ENCODE results near the gene PLXNB2.

PLXNB2 gene

DNA sequence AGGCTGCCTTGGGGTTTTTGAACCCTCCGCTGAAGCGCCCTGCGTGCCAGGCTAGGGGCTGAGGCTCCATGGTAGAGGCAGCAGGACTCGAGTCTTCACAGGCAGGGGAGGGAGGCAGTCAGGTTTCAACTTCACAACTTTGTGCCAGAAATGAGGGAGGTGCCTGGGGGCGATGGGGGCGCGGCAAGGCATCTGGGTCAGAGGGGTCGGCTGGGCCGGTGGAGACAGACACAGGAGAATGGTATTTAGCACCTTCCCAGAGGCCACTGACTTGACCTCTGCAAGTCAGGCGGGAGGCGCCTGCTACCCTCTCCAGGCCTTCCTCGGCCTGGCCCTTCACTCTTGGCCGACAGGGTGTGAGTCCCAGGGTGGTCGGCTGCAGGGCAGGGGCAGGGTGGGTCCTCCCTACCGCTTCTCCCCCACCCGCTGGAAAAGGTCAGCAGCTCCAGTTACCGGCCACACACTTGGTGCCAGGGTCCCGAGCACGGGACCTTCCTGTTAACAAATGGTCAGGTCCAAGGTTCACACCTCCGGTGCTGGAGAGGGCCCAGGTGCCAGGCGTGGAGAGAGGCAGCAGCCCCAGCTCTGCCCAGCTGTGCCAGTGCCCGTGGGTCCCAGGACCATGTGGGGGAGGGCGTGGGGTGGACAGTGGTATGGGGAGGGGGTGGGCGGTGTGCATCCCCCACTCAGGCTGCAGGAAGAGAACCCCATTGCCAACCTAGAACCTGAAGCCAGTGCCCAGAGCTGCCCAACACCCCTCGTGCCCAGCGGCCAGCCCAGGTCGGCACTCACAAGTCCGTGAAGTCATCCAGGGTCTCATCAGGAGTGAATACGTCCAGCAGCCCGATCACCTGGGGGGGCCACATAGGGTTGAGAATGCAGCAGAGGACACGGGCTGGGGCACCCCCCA is 49.7 kb downstream of the PLXNB2 start:
- DNase-seq (ENCODE audit: low spot score) = no peak
- TF ChIP-seq, protein P1, sequence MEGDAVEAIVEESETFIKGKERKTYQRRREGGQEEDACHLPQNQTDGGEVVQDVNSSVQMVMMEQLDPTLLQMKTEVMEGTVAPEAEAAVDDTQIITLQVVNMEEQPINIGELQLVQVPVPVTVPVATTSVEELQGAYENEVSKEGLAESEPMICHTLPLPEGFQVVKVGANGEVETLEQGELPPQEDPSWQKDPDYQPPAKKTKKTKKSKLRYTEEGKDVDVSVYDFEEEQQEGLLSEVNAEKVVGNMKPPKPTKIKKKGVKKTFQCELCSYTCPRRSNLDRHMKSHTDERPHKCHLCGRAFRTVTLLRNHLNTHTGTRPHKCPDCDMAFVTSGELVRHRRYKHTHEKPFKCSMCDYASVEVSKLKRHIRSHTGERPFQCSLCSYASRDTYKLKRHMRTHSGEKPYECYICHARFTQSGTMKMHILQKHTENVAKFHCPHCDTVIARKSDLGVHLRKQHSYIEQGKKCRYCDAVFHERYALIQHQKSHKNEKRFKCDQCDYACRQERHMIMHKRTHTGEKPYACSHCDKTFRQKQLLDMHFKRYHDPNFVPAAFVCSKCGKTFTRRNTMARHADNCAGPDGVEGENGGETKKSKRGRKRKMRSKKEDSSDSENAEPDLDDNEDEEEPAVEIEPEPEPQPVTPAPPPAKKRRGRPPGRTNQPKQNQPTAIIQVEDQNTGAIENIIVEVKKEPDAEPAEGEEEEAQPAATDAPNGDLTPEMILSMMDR (IDR thresholded peaks at IDR 0.05; ENCODE audit: extremely low read depth, missing control alignments) = no peak

DNA sequence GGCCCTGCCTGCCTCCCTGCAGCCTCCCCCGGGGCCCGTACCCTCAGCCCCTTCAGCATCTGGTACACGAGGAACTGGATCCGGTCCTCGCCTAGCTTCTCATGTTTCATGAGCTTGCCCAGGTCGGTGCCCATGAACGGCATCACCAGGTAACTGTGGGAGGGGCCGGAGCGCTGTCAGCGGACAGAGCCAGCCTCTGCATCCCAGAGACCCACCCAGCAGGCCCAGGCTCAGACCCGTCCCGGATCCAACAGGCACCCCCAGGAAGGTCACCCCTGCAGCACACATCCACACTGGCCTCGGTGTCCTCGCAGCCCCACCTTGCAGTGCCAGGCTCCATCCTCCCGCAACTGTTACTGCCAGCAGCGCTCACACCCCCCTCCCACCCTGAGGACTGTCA is 50.4 kb downstream of the PLXNB2 start:
- no peak for DNase-seq (ENCODE audit: low spot score)
- TF ChIP-seq, protein P1 (IDR thresholded peaks at IDR 0.05; ENCODE audit: extremely low read depth, missing control alignments) = no peak

DNA sequence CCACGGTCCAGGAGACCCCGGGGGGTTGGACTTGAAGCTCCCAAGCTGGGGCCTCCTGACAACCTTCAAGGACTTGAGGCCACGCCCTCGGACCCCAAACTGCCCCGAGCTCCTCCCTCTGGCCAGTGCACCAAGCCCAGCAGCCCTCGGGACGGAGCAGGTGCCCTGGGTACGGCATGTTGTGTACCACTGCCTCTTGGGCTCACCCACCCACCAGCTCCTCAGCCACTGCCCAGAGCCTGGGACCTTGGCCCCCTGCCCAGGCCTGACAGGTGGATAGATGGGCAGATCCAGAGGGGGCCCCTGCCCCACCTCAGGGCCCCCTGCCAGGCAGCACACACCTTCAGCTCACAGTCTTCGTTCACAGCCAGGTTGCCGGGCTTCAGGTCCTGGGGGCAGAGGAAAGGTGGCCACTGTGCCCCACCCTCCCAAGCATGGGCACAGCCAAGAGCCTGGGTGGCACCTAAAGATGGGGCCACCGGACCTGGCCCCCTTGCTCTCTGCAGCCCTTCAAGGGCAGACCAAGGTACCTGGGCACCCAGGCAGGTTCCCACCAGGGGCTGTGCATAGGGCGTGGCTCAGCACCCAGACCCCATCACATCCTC is 51.1 kb downstream of the PLXNB2 start:
- TF ChIP-seq, protein P1 (IDR thresholded peaks at IDR 0.05; ENCODE audit: extremely low read depth, missing control alignments) = no peak
- DNase-seq (ENCODE audit: low spot score) = no peak

DNA sequence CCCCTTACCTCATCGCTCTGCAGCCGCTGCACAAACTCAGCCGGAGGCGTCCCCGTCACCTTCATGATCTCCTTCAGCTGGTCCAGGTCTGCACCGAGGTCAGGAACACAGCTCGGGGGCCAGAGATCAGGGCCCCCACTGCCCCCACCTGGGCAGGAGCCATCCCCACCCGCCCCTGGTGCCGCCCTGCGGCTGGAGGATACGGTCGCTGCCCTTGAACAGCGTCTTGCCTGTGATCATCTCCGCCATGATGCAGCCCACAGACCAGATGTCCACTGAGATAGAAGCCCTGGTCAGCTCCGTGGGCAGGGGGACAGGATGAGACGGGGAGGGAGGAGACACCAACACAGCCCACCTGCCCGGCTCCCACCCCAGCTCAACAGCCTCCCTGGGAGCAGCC is 51.8 kb downstream of the PLXNB2 start:
- TF ChIP-seq, protein P1 (IDR thresholded peaks at IDR 0.05; ENCODE audit: extremely low read depth, missing control alignments) = no peak
- no peak for DNase-seq (ENCODE audit: low spot score)

DNA sequence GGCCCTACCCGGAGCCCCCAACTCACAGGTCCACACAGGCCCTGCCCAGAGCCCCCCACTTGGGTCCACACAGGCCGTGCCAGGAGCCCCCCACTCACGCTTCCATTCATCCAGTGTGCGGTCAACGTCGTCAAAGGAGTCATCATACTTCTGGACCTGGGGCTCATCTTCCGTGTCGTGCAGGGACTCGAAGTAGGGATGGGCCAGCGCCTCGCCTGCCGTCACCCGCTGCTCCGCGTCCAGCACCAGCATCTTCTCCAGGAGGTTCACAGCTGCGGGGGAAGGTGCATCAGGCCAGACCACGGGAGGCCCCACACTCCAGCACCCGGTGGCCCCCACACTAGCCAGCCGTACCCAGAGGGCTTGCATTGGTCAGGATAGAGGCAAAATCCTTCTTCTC is 52.3 kb downstream of the PLXNB2 start:
- no peak for DNase-seq (ENCODE audit: low spot score)
- TF ChIP-seq, protein P1 (IDR thresholded peaks at IDR 0.05; ENCODE audit: extremely low read depth, missing control alignments) = no peak

DNA sequence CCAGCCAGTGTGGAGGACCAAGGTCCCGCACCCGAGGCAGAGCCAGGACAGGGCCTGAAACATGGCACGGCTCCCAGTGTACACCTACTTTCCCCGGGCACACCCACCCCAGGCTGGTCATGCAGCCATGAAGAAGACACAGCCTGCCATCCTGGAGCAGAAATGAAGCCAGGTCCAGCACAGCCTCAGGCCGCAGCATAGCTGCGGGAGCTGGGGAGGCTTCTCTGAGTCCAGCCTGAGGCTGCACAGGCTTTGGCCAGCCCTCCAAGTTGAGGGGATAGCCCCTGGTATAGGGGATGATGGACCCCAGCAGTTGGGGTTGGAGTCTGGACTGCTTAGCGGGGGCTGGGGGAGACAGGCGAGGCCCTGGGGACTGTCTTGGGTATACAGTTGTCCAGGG is 53.5 kb downstream of the PLXNB2 start:
- TF ChIP-seq, protein P1 (IDR thresholded peaks at IDR 0.05; ENCODE audit: extremely low read depth, missing control alignments) = no peak
- no peak for DNase-seq (ENCODE audit: low spot score)
